ENCODE results near the gene PFDN4.

Gene PFDN4, protein sequence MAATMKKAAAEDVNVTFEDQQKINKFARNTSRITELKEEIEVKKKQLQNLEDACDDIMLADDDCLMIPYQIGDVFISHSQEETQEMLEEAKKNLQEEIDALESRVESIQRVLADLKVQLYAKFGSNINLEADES

DNA sequence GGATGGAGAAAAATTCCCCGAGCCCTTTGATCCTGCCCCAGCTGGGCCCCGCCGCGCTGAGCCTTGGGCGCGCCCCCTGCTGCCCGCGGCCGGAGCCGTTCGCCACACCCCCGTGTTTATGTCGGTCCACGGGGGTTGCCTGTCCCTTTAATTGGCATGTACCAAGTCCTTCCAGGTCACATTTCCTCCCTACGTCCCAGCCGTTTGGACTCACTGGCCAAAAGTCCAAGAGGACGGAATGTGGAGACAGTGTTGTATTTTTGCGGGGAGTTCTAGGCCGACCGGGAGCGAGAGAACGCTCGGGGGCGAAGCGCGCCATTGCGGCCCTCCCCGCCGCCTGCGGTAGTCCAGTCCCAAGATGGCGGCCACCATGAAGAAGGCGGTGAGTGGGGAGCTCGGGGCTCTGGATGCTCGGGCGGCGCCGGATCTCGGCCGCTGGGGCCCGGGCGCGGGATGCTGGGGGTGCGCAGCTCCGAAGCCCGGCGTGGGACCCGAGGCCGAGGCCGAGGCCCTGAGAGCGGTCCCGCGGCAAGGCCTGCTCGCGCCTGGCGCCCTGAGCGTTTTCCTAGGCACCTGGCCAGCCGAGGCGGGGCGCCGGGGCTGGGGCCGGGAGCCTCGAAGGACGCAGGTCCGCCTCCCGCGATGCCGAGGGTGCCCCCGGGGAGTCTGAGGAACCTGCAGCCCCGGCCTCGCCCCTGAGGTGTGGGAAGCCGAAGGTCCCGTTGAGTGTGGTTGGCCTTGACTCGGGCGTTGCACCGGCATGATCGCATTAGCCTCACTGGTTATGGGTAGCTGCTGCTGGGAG lies at the start of gene PFDN4:
TSS of gene PFDN4 (plus strand) at position 345 of the 805 bp plus-strand sequence. CDS start at position 359, 14 bp downstream.
- peak; percentile 75 for DNase-seq

DNA sequence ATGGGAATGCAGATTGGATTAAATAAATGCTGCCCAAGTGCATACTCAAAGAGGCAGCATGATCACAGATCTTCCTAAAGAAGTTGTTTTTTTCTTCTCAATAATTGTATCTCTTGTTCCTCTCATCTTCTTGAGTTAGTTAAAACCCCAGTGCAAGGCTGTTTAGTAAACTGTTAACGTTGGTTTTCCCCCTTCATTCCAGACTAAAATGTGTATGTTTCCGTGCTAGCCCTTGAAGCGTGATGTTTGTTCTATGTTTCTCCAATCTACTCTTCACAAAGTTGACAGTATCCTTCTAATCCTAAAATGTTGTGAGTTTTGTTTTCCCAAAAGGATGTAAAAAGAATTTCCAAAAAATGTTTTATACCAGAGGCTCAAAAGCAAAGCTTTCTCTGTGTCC lies 49.7 kb upstream of the PFDN4 start:
- DNase-seq: no peak

DNA sequence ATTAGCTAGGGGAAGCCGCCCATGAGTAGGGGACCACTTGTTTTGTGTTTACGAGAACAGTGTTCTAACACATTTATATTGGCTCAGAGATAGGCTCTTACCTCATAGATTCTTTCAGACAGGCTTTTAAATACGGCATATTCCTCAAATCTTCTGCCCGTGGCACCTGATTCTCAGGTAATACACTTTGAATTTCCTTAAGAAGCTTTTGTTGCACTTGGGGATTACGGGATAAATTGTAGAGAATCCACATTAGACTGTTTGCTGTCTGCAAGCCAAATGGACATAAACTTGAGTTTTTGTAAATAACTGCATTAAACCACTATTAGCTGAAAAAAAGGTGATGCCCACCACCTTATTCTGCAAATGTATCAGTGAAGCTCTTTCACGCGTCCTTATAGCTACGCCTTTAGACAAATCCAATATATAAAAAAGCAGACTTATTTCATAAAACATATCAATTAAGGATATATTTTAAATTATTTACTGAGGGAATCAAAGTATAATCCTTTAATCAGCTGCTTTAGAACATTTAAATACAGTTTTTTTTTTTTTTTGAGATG lies 49.0 kb upstream of the PFDN4 start:
- DNase-seq: no peak

DNA sequence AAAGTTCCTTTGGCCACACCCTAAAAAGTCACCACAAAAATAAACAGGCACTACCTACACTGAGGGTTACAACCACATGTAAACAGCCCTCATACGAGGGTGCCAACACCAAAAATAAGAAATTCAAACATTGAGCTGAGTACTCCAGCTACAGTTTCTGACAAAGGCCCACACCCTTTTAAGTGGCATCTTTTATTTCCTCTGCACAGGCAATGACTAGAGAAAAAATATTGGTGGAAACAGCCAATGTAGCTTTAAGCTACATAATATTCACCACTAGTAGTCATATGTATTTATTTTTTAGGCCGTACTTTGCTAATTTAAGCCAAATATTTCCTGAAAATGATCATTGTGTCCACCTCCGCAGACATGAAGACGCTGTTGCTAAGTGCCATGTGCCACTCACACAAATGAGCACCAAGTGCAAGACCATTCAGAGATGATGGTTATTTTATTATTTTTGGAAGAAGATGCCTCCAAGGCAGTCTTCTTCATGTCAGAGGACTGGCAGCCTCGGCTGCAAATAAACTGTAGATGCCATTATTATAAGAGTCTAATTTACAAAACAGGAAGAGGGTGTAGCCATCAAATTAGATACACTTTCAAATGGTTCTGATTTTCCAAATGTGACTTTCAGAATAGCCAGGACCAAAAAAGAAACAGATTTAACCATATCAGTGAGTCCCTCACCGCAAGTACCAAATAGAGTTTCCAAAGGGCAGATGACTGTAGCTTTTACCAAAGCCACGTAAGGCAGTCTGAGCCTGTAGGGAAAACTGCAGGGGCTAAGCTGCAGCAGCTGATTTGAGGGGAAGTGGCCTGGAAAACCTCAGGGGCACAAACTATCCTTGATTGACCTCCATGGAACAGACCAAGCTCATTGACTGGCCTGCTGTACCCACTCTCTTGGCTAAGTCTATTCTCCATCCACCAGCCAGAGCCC lies 47.6 kb upstream of the PFDN4 start:
- no peak for DNase-seq

DNA sequence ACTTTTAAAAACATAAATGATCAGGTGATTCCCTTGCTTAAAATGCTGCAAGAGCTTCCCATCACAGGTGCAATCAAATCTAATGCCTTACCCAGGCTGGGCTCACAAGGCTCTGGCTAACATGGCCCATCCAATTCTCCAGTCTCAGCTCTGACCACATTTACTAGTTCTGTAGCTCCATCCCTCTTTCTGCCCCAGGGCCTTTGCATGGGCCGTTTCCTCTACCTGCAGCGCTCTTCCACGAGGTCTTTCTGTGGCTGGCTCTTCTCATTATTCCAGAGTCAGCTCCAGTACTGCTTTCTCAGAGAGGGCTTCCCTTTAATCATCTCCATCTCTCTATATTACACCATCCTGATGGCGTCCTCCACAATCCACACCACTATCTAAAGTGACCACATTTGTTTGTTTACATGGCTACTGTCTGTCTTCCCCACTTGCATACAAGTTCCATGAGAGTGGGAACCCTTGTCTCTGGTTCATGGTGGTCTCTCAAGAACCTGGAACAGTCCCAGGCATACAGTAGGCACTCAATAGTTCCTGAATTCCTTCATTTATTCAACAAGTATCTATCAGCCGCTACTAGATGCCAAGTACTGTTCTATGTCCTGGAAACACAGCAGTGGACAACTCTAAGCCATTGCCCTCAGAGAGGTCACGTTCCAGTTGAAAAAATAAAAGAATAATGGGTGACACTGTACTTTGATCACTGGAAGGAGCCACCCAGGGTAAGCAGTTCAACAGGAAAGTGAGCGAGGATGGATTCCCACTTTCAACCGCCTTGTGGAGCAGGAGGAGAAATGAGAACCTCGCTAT lies 46.7 kb upstream of the PFDN4 start:
- no peak for DNase-seq

DNA sequence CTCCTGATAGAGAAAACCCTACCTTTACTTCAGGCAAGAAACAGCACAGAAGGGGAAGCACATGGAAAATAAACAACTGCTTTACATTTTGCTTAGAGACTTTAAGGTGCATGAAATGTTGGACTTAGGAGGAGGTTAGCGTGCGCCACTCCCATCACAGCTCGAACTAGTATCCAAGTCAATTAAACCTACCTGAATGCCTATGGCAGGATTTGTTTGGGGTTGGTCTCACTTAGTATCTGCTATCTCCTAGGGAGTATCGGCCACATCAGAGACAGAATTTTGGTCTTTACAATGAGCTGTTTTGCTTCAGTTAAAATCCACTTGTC lies 46.1 kb upstream of the PFDN4 start:
- no peak for DNase-seq

DNA sequence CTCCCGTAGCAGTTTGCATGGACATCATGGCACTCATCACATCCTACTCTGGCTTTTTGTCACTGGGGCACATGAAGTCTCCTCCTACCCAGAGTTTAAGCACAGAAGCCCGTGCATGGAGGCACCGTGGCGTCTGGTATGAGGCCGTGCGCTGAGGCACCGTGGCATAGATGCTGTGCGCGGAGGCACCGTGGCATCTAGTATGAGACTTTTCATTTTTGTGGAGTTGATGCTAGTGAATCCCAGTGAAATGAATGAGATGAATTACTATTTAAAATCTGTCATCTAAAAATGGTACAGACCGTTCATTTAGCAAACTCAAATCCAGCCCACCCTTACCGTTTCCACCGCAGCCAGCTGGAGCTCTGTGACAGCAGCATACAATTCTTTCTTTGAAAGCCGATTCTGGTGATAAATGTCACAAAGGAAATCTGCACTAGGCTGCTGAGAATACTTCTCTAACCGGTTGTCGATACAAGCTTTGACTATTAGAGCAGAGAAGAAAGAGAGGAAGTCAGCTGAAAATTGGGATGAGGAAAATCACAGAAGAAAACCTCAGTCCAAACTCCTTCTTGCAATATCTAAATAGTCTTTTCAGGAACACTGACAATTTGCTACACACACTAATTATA lies 45.4 kb upstream of the PFDN4 start:
- no peak for DNase-seq

DNA sequence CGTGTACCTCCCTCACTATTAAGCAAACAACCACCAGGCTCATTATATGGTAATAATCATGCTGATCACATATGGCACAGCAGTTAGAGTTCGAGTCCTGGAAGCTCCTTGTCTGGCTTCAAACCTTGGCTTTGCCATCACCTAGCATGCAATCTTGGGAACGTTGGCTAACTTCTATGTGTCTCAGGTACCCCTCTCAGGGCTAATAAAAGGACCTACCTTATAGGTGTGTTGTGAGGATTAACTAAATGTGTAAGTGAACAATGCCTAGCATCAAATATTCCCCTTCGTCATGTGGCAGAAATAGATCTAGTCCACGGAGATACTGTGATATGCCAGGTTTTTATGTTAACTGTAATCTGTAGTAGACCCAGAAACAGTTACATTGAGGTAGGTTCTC lies 44.5 kb upstream of the PFDN4 start:
- no peak for DNase-seq

DNA sequence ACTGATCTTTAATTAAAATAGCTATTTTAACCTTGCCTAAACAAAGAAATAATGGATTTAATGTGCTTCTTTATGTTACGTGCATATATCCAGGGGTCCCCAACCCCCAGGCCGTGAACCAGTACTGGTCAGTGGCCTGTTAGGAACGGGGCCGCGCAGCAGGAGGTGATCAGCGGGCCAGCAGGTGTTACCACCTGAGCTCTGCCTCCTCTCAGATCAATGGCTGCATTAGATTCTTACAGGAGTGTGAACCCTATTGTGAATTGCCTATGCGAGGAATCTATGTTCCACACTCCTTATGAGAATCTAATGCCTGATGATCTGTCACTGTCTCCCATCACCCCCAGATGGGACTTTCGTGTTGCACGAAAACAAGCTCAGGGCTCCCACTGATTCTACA lies 42.9 kb upstream of the PFDN4 start:
- DNase-seq: no peak

DNA sequence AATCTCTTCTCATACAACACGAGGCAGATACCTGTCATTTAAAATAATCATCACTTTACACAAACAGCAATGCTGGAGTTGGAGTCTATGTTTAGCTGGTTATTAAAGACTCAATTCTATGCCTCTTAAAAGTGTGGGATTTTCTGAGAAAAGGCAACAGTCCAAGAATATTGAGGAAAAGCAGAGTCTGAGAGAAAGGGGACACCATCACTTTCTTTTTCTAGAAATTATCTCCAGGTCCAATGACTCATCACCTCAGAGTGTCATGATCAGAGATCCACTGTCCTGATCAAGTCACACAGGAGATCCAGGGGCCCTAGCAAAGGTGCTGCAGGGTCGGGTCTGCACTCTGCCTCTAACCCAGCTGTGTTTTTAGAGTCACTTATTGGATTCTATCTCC lies 42.1 kb upstream of the PFDN4 start:
- no peak for DNase-seq

DNA sequence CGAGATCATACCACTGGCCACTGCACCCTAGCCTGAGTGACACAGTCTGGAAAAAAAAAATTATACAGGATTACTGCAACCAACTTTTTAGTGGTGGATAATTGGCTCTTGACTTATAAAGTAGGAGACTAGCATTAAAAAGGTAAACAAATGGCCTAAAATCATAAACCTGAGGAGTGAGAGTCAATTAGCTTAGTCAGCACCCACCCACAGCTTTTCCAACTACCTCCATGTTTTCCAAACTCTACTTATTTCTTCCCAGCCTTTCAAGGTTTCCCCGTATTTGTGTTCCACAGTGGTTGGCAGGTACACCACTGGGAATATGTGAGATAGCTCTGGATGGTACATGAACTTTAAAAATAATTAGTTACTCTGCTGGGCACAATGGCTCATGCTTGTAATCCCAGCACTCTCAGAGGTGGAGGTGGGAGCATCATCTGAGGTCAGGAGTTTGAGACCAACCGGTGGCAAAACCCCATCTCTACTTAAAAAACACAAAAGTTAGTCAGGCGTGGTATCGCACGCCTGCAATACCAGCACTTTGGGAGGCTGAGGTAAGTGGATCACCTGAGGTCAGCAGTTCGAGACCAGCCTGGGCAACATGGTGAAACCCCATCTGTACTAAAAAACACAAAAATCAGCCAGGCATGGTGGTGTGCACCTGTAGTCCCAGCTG lies 40.8 kb upstream of the PFDN4 start:
- DNase-seq: no peak

DNA sequence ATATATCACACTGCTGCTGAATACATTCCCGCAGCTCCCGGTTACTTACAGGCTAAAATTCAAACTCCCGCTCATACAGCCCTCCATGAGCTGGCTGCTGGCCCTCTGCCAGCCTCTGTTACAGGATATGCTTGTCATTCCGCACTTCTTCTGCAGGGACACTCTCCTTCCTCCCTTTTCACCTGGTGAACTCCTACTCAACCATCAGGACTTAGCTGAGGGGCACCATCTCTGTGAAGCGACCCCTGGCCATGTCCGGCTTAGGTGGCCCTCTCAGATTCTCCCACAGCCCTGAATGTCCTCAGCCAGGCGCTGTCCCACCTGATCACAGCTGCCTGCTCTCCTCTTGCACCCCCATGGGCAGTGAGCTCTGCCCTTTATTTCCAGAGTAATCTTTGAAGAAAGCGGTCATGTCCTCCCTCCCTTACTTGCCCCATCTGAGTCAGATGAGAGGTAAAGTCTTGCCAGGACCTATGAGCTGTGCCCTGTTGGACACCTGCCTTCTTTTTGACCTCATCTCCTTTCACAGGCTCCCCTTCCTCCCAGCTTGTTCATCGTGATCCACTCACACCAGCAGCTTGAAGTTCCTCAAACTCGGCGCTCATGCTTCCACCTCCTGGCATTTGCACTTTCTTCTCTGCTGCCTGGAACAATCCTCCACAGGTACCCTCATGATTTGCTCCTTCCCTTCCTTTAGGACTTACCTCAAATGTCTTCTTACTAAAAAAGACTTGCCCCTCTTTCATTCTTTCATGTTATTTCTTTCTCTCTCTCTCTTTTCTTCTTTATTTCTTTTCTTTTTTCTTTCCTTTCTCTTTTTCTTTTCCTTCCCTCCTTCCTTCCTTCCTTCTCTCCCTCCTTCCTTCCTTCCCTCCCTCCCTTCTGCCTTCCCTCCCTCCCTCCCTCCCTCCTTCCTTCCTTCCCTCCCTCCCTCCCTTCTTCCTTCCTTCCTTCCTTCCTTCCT lies 39.7 kb upstream of the PFDN4 start:
- peak; percentile 7 for DNase-seq

DNA sequence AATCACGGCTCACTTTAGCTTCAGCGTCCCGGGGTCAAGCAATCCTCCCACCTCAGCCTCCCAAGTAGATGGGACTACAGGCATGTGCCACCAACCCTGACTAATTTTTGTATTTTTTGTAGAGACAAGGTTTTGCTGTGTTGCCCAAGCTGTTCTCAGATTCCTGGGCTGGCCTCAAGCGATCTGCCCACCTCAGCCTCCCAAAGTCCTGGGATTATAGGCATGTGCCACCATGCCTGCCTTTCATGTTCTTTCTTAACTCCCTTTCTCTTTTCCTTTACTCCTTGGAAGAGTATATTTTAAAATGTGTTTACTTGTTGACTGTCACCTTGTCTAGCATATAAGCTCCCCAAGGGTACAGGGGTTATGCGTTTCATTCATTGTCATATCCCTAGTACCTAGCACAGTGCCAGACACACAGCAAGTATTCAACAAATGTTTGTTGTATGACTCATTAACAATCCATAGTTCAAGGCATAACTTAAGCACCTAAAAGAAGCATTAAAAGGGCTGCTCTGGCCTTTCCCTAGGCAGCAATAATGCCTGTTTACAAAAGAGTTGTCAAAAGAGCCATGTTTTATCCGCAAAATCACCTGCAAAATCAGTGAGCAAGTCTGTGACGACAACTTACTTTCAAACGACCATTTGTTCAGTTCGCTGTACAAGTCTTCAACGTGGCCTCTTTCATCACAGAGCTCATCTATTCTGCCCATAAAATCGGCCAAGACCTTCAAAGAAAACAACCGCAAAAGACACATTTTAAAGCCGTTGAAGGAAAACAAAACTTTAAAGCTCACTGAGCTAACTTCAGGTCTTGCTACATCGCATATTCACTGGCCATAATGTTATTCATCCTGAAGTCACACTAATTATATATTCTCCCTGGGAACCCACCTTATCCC lies 38.7 kb upstream of the PFDN4 start:
- no peak for DNase-seq

DNA sequence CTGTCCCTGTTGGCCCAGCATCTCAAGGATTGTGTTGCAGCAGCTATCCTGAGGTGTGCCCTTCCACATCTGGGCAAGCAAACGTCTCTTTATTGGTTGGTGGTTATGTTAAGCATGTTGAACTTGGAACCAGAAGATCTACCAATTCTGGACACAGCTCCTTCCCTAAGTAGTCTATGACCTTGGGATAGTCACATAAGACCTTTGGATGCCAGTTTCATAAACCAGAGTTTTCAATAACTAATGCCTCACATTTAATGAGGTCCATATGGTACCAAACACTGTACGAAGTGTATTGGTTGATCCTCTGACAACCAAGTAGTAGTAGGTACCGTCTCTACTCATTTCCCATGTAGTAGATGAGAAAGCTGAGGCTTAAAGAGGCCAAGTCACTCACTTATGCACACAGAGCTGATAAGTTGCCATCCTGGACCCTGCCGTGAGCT lies 37.8 kb upstream of the PFDN4 start:
- DNase-seq: no peak

DNA sequence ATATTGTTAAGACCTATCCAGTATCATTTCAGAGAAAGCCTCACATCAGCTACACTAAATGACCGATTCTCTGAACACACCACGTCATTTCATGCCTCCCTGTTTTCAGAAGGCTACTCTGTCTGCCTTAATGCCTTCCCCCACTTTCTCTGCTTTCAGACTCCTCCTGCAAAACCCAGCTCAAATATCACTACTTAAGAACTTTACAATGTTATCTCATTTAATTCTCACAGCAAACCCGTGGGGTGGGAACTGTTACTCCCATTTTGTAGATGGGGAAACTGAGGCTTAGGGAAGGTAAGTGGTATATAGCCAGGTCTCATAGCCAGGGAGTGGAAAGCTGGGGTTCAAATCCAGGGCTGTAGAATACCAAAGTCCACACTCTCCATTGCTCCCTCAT lies 36.9 kb upstream of the PFDN4 start:
- no peak for DNase-seq

DNA sequence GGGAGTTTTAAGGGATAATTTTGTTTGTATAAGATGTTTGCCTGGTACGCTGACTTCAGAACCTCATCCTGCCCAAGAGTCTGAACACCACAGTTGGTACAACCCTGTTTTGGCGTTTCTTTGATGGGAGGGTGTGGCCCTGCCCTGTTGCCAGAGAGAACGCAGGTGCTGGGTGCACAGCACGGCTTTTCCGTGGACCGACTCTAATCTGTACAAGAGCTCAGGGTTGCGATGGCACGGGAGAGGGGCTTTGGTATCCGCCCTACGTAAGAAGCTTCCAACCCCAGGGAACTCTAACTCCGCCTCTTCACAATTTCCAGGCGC lies 35.4 kb upstream of the PFDN4 start:
- peak; percentile 5 for DNase-seq

DNA sequence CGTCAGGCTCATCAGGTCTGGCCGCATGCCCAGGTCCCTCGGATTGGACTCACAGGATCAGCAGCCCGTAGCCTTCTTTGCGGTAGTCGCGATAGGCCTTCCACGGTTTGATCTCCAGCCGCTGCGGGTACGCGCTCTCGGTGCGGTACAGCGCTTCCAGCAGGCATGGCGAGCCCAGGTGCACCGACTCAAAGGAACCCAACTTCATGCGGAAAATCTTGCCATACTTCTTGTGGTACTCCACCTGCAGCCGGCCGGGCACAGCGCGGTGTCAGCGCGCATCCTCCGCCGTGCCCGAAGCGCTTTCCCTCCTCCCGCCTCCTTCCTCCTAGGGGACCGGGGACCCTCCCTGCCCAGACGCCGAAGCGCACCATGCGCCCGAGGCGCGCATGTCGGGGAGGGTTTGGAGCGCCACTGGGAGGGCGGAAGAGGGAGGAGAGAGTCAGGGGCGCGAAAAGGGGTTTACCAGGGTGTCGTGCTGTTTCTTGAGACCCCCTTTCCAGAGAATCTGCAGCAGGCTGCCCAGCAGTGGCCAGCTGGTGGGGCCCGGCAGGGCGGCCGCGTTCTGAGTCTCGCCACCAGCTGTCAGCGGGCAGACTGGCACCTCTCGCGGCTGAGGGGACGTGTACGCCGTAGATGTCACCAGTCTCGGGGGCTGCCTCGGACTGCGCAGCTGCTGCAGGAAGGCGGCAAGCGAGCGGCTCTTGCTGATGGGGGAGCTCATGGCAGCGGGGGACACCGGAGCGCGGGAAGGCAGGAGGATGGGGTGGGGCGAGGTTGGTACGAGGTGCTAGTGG lies 34.8 kb upstream of the PFDN4 start:
- DNase-seq: no peak
